Central memory CD8-positive, alpha-beta T cell (primary cell): Measurements from ENCODE around the gene CHN2.

Experiments
- ATAC-seq: fragments of 150-1000 bp; cut with Tn5 transposase; replicated peaks from 2 replicates; pipeline ENCODE4 v1.10.0; 2022; ENCODE audit warnings: mild to moderate bottlenecking, moderate FRiP score, moderate number of reproducible peaks; ENCODE audit not compliant: poor library complexity, severe bottlenecking; ENCODE audit errors: extremely low read depth
- DNase-seq, 2 donors: peaks; one replicate each; pipeline ENCODE4 v3.0.0; 2021; ENCODE audit warnings: low spot score in 2 of 2
- H3K27ac Mint-ChIP-seq: one replicate; pipeline ENCODE4 v1.8.0; 2022; ENCODE audit warnings: low read depth, mild to moderate bottlenecking, moderate library complexity, mixed read lengths
- H3K27me3 Mint-ChIP-seq: one replicate; pipeline ENCODE4 v1.8.0; 2022; ENCODE audit warnings: mixed read lengths
- H3K36me3 Mint-ChIP-seq: one replicate; pipeline ENCODE4 v1.8.0; 2022; ENCODE audit warnings: mild to moderate bottlenecking, moderate library complexity, mixed read lengths; ENCODE audit not compliant: insufficient read depth
- H3K4me1 Mint-ChIP-seq: one replicate; pipeline ENCODE4 v1.8.0; 2022; ENCODE audit warnings: mixed read lengths
- H3K4me3 Mint-ChIP-seq: one replicate; pipeline ENCODE4 v1.8.0; 2022; ENCODE audit warnings: mild to moderate bottlenecking, moderate library complexity, mixed read lengths
- H3K9me3 Mint-ChIP-seq: one replicate; pipeline ENCODE4 v1.8.0; 2022; ENCODE audit warnings: mixed read lengths

The CHN2 gene

DNA sequence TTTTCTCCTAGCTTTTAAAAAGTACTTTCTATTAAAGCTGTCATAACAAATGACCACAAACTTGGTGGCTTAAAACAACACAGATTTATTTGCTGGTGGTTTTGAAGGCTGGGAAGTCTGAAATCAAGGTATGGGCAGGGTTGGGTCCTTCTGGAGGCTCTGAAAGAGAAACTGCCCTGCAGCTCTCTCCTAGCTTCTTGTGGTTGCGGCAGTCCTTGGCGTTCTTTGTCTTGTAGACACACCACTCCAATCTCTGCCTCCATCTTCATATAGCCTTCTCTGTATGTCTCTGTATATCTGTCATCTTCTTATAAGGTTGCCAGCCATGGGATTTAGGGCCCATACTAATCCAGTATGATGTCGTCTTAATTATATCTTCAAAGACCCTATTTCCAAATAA is 289.7 kb downstream of the CHN2 start:
- Mint-ChIP-seq H3K27me3 (no peaks in the 10 kb centered on the region), H3K36me3 (peaks cover 2% of the 10 kb centered on the region), H3K9me3 (no peaks in the 10 kb centered on the region), H3K4me1 (peaks cover 18% of the 10 kb centered on the region), H3K4me3 (no peak overlapping the region), H3K27ac (no peak overlapping the region)
- DNase-seq (no peak), ATAC-seq (no peak)

DNA sequence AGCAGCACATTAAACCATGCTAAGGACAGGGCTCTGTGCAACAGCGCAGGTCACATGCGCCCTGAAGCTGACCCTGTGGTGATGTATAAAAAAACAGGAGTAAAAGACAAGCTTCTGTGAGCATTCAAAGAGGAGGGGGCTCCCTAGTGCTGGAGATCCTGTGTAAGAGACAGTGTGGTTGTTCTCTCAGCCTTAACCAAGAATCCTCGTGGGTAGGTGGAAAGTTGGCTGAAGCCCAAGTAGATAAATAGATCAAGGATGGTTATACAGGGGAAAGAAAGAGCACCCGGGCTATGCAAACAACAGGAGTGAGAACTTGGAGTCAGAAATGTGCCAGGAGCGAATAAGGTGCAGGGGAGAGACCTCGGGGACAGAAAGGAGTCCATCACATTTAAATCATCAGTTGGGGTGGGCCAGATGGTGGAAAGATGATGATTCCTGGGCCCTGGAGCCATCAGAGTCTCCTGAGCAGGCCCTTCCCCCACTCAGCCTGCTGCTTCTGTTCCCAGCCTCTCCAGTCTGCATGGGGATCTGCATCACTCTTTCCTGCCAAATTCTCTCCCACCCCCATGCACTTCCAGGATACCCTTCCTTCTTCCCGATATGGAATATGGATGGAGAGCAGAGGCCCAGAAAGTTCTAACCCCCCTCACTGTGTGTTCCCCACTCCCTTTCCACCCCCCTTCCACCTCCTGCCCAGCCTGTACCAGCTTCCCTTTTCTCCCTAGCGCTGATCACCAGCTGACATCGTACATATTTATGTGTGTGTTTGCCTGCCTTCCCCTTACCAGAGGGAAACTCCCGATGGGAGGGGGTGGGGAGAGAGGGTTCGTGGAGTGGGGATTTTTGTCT is 291.0 kb downstream of the CHN2 start:
- no peak overlapping the region for H3K4me3 Mint-ChIP-seq
- H3K27ac Mint-ChIP-seq, result no peak overlapping the region
- peaks cover 5% of the 10 kb centered on the region for H3K36me3 Mint-ChIP-seq
- H3K4me1 Mint-ChIP-seq, result peaks cover 22% of the 10 kb centered on the region
- no peaks in the 10 kb centered on the region for H3K27me3 Mint-ChIP-seq
- ATAC-seq, result no peak
- DNase-seq, result no peak
- H3K9me3 Mint-ChIP-seq, result no peaks in the 10 kb centered on the region

DNA sequence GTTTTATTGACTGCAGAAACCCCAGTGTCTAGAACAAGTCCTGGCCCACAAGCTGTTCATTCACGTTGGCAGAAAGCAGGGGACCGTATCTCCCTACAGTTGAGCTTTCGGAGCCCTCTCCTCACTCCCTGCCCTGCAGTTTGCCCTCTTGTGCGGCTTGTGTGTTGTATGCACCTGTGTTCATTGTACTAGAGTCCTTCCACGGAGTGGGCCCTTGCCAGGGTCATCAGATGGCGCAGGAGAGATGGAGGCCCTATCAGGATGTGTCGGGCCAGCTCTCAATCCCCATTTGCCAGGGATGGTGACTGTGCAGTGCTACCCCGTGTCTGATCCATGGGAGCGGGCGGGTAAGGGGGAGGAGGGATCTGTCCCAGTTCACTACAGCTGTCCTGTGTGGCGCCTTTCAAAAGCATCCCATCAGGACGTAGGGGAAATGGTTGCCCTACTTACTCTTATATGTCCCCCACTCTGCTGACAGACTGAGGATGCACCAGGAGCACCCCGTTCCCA is 291.7 kb downstream of the CHN2 start:
- H3K9me3 Mint-ChIP-seq, result no peaks in the 10 kb centered on the region
- H3K36me3 Mint-ChIP-seq, result peaks cover 5% of the 10 kb centered on the region
- DNase-seq, result no peak
- ATAC-seq, result no peak
- H3K4me3 Mint-ChIP-seq, result no peak overlapping the region
- no peak overlapping the region for H3K27ac Mint-ChIP-seq
- peaks cover 22% of the 10 kb centered on the region for H3K4me1 Mint-ChIP-seq
- no peaks in the 10 kb centered on the region for H3K27me3 Mint-ChIP-seq

DNA sequence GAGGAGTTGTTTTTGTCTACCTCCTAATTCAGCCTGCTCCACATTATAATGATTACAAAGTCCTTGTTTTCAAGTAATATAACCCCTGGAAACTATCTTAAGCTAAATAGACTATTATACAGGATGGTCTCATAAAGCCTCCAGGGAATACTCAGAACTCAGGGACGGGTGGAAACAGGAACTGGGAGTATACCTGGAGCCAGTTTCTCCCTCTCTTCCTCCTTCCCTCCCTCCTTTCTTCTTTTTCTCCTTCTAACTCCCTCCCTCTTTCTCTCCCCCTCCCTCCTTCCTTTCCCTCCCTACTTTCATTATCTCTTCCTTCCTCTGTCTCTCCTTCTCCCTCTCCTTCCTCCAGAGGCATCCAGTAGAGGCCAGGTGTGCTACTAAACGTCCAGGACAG is 292.8 kb downstream of the CHN2 start:
- Mint-ChIP-seq H3K36me3 (peaks cover 5% of the 10 kb centered on the region), H3K9me3 (no peaks in the 10 kb centered on the region), H3K4me3 (no peak overlapping the region), H3K4me1 (peaks cover 22% of the 10 kb centered on the region), H3K27ac (no peak overlapping the region), H3K27me3 (no peaks in the 10 kb centered on the region)
- ATAC-seq (no peak), DNase-seq (no peak)

DNA sequence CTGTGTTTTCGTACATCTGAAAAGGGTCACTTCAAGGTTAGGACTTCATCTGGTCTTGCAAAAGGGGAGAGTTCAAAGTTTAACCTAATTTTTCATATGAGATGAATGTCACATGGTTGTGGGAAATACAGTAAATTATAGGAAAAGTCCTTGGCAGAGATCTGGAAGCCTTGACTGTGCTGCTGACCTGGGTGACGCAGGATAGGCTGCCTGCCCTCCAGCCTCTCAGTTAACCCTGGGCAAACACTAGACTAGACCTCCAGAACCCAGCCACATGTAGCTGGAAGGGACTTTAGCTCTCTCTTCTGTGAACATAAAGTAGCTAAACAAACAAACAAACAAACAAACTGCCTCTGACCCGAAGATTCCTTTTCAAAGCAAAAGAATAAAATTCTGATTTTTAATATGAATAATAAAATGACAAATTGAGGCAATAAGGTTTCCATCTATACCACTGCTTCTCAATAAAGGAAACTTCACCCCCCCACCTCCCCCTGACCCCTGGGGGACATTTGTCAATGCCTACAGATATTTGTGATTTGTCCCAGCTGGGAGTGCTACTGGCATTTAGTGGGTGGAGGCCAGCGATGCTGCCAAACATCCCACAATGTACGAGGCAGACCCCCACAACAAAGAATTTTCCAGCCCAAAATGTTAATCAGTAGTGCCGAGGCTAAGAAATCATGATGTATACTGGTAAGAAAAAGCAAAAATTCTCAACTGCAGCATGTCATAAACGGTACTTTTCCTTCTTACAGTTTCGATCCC is 293.8 kb downstream of the CHN2 start:
- no peak for ATAC-seq
- H3K27me3 Mint-ChIP-seq, result no peaks in the 10 kb centered on the region
- peaks cover 5% of the 10 kb centered on the region for H3K36me3 Mint-ChIP-seq
- no peak for DNase-seq
- peaks cover 22% of the 10 kb centered on the region for H3K4me1 Mint-ChIP-seq
- H3K27ac Mint-ChIP-seq, result no peak overlapping the region
- H3K4me3 Mint-ChIP-seq, result no peak overlapping the region
- no peaks in the 10 kb centered on the region for H3K9me3 Mint-ChIP-seq

DNA sequence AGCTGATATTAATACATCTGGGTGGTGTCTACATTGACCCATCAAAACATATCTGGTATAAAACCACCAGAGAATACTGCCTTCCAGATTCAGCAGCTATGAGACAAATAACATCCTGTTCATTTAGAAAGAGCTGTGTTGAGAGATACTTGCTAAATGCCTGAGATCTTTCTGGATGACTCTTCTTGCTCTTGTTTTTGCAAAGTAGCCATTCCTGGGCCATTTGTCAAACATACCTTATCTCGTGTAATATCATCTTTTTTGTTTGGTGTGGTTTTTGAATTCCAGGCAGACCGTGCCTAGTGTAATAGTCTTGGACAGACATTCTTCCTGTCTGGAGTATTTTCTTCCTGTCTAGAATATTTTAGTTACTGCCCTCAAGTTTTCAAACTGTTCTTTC is 294.4 kb downstream of the CHN2 start:
- Mint-ChIP-seq H3K27me3 (no peaks in the 10 kb centered on the region), H3K36me3 (peaks cover 3% of the 10 kb centered on the region), H3K27ac (no peak overlapping the region), H3K4me3 (no peak overlapping the region), H3K4me1 (peaks cover 22% of the 10 kb centered on the region), H3K9me3 (no peaks in the 10 kb centered on the region)
- no peak for DNase-seq
- ATAC-seq, result no peak

DNA sequence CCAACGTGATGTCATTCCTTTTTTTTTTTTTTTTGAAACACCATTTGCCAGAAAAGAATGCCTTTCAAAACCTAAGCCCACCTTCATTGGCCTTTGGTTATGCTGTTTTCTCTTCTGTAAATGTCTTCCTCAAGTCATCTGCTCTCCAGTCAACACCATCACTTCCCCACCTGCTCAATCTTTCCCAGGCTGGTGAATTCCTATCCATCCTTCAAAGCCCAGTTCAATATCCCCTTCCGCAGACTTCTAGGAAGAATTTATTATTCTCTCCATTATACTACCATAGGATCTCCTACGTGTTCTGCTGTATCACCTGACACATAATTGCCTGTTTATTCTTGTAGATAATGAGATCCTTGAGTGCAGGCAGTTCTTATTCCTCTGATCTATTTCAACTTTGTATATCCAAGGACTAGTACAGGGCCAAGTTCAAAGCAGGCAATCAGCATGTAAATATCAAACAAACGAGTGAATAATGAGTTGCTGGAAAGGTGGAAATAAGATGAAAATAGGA is 295.6 kb downstream of the CHN2 start:
- Mint-ChIP-seq H3K36me3 (peaks cover 3% of the 10 kb centered on the region), H3K27ac (no peak overlapping the region), H3K27me3 (no peaks in the 10 kb centered on the region), H3K9me3 (no peaks in the 10 kb centered on the region), H3K4me3 (no peak overlapping the region), H3K4me1 (peaks cover 21% of the 10 kb centered on the region)
- no peak for ATAC-seq
- DNase-seq, result no peak

DNA sequence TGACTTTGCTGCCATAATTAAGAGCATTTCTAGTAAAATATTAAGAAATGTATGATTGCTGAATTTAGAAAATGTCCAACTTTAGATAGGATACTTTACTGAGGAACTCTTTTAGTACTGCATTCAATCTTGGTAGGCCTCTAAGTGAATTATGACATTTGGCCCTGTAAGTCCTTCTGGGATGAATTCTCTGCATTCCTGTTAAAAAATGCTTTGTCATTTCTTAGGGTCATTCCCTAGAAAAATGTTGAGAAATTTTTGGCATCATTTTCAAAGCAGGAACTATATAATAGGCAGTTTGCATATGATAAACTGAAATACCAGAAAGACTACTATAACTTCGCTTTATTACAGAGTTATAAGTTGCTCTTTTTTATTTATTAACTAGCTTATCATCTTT is 299.8 kb downstream of the CHN2 start:
- ATAC-seq, result no peak
- DNase-seq, result no peak
- no peaks in the 10 kb centered on the region for H3K27me3 Mint-ChIP-seq

DNA sequence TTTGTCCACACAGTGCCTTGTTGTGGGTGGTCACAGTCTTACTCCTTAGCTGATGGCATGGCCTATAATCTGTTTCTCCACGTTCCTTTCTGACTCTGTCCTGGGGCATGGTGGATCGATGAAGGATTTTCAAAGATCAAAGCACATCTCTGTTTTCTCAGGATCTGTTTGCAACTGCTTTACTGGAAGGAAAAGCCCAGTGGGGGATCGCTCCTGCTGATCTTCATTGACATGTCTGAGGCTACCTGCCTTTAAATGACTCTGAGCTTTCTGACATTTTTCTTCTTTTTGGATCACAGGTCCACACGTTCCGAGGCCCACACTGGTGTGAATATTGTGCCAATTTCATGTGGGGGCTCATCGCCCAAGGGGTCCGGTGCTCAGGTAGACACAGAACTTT is 301.1 kb downstream of the CHN2 start:
- no peak overlapping the region for H3K27ac Mint-ChIP-seq
- no peaks in the 10 kb centered on the region for H3K4me1 Mint-ChIP-seq
- H3K4me3 Mint-ChIP-seq, result no peak overlapping the region
- no peaks in the 10 kb centered on the region for H3K9me3 Mint-ChIP-seq
- DNase-seq, result no peak
- ATAC-seq, result no peak
- no peaks in the 10 kb centered on the region for H3K27me3 Mint-ChIP-seq
- H3K36me3 Mint-ChIP-seq, result peaks cover 10% of the 10 kb centered on the region

More for the DNA sequence above, 299.8 kb downstream of the CHN2 start:
- Mint-ChIP-seq H3K9me3 (no peaks in the 10 kb centered on the region), H3K27ac (no peak overlapping the region), H3K4me3 (no peak overlapping the region), H3K4me1 (peaks cover 4% of the 10 kb centered on the region), H3K36me3 (peaks cover 6% of the 10 kb centered on the region)

DNA sequence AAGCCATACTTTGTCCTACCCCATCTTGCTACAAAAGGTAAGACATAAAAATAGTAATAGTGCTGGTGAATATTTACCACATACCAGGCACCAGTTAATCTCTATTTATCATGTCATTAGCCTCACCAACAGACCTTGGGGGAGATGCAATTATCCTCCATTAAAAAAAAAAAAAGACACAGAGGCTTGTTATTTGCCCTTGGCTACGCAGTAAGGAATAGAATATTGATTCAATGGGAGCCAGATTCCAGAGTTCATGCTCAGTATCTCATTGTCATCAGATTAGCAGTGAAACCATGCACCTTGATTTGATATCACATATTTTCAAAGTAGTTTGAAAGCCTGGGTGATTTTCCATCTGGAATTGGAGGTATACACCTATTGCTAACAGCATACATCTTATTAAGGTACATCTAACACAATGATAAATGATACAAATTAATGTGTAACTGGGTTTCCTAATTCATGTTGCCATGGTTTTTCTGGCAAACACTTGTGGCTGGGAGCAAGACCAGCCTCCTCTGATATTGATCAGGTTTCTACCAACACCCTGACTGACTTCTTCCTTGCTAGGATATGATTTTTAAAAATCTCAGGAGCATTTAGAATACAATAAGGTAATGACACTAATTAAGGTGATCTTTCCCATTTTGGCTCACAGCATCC is 301.9 kb downstream of the CHN2 start:
- H3K27ac Mint-ChIP-seq, result no peak overlapping the region
- no peaks in the 10 kb centered on the region for H3K9me3 Mint-ChIP-seq
- H3K4me1 Mint-ChIP-seq, result no peaks in the 10 kb centered on the region
- H3K36me3 Mint-ChIP-seq, result peaks cover 11% of the 10 kb centered on the region
- DNase-seq (no peak), ATAC-seq (no peak)
- H3K4me3 Mint-ChIP-seq, result no peak overlapping the region
- H3K27me3 Mint-ChIP-seq, result no peaks in the 10 kb centered on the region

DNA sequence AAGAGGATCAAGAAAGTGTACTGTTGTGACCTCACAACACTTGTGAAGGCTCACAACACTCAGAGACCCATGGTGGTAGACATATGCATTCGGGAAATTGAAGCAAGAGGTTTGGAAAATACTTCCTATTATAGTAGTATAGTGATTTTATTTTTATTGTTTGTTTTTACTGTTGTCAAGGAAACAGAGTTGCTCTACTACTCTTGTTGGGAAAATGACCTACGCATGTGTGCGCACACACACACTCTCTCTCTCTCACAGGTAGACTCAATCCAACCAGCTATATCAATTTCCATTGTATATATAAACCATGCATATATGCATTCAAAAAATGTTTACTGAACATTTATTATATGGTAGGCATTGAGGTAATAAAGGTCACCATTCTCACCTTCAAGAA is 305.4 kb downstream of the CHN2 start:
- ATAC-seq, result no peak
- H3K4me1 Mint-ChIP-seq, result no peaks in the 10 kb centered on the region
- no peaks in the 10 kb centered on the region for H3K27me3 Mint-ChIP-seq

DNA sequence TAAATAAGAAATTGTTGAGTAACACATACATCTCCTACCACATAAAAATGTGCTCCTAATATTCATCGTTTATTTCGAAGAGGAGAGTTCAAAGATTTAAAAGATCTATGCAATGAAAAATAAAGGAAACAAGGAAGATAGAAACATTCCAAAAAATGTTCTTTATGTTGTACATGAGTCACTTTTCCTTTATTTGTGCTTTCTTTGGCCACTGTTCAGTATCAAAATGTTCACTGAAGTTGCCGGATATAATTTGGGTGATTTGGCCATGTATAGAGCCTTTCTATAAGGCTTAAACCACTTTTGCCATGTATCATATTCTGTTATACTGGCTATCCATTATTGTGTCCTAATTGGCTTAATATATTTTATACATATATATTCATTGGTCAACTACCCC is 306.1 kb downstream of the CHN2 start:
- Mint-ChIP-seq H3K4me1 (no peaks in the 10 kb centered on the region), H3K9me3 (no peaks in the 10 kb centered on the region), H3K4me3 (no peak overlapping the region), H3K36me3 (peaks cover 25% of the 10 kb centered on the region), H3K27me3 (no peaks in the 10 kb centered on the region), H3K27ac (no peak overlapping the region)
- DNase-seq (no peak), ATAC-seq (no peak)

More for the DNA sequence above, 305.4 kb downstream of the CHN2 start:
- Mint-ChIP-seq H3K9me3 (no peaks in the 10 kb centered on the region), H3K36me3 (peaks cover 23% of the 10 kb centered on the region), H3K4me3 (no peak overlapping the region), H3K27ac (no peak overlapping the region)
- no peak for DNase-seq
